NCI-H2081 (cell line): ENCODE data around the gene TOR1B.

Experiments used
- DNase-seq, 2 experiments: peaks; one replicate each; lab custom pipeline; 2025; lab: John Stamatoyannopoulos, UW

The TOR1B gene

GRCh38 chr9:129845373-129845772, 42.4 kb downstream of the TOR1B start:
- no peak for DNase-seq

- DNase-seq = no peak
These were observed 45.9 kb downstream of the TOR1B start for GRCh38 chr9:129848712-129849441.

- DNase-seq = no peak
These were observed 46.9 kb downstream of the TOR1B start for GRCh38 chr9:129849901-129850300.

GRCh38 chr9:129850821-129851550, 48.0 kb downstream of the TOR1B start:
- no peak for DNase-seq

- no peak for DNase-seq
These were observed 48.8 kb downstream of the TOR1B start for GRCh38 chr9:129851821-129852220.

GRCh38 chr9:129852579-129852978, 49.6 kb downstream of the TOR1B start:
- DNase-seq = peak in 1 of 2 experiments; percentile 4

GRCh38 chr9:129853614-129854013, 50.6 kb downstream of the TOR1B start:
- DNase-seq = no peak

- DNase-seq = no peak
These were observed 51.7 kb downstream of the TOR1B start for GRCh38 chr9:129854588-129855110.

- DNase-seq = no peak
These were observed 54.2 kb downstream of the TOR1B start for GRCh38 chr9:129857207-129857606.

- DNase-seq = no peak
These were observed 55.4 kb downstream of the TOR1B start for GRCh38 chr9:129858167-129858962.
